Activated CD8-positive, alpha-beta memory T cell treated with anti-CD3 and anti-CD28 coated beads, Interleukin-2, amount 50 U/mL, for 24 hours (primary cell): ENCODE measurements around the gene MIPOL1.

ENCODE experiments used
- DNase-seq: peaks from one replicate; pipeline ENCODE4 v3.0.0-alpha.2; 2020; ENCODE audit errors: extremely low read depth

Gene MIPOL1

GRCh38 chr14:37399517-37399916, 201.8 kb downstream of the MIPOL1 start:
- DNase-seq = no peak

DNA sequence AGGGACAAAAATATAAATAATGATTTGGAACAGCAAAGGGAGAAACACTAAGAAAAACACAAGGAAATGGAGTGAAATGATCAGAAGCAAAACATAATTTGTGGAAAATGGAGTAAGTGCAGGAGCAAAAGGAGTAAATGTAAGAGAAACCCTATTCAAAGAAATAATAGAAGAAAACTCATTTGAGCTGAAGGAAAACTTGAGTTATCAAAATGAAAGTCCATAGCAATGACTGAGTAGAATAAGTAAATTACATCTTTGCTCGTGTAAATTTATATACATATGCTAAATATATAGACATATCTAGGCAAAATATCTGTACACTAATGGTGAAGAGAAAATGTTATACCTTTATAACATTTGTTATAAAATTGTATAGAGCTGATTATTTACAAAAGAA, 203.4 kb downstream of the MIPOL1 start:
- no peak for DNase-seq

GRCh38 chr14:37403626-37404025, 205.9 kb downstream of the MIPOL1 start:
- no peak for DNase-seq

- DNase-seq = no peak
These were observed 208.4 kb downstream of the MIPOL1 start for GRCh38 chr14:37406095-37406494.

- DNase-seq = no peak
These were observed 213.5 kb downstream of the MIPOL1 start for GRCh38 chr14:37411079-37411735.

DNA sequence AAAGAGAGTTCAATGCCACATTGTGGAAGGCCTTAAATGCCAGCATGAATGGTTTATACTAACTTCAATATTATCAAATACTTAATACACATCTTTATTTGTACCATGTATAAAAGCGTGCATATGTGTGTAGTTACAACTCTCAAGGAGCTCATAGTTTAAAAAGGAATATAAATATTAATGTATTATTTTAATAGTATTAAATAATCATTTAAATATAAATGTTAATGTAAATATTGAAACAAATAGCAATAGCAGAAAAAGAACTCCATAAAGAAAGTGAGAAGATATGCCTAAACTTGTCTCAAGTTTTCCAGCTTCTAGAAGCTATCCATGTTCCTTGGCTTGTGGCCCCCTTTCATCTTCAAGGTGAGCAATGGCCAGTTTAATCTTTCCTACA, 215.3 kb downstream of the MIPOL1 start:
- no peak for DNase-seq

GRCh38 chr14:37413504-37414003, 215.8 kb downstream of the MIPOL1 start:
- DNase-seq = no peak

- no peak for DNase-seq
These were observed 218.5 kb downstream of the MIPOL1 start for GRCh38 chr14:37416264-37416663.

GRCh38 chr14:37417151-37417550, 219.4 kb downstream of the MIPOL1 start:
- no peak for DNase-seq

GRCh38 chr14:37417833-37418232, 220.1 kb downstream of the MIPOL1 start:
- DNase-seq = no peak

DNA sequence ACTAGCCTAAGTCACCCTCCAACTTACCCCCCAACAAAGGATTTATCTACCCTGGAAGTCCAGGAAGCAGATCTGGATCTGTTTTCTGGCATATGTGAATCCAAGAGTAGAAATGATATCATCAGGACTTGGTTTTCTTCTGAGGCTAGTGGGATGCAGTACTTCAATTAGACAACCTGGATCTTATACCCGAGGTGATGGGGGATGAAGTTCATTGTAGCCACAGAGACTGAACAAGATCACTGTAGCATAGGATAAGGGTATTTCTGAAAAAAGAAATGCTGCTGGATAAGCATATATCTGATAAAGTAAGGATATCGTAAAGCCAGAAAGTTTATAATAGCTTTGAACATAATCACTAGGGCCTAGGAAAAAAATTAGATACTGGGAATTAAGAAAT, 222.9 kb downstream of the MIPOL1 start:
- DNase-seq = no peak

DNA sequence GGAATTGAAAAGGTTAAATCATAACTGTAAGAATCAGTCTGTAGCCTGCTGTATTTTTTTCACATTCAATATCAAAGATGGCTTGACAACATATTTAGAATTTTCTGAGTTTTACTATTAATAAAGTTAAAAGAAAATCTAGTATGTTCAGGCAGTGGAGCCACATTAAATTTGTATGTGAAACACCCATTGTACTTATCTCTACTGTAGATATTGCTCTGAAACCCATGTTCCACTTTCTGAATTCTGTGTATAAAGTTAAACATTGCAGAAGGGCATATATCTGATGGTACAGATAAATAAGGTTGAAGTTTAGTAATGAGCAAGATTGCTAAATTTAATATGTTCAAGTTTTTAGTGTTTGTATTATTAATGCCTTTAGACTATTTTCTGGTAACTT, 224.6 kb downstream of the MIPOL1 start:
- DNase-seq = no peak

- DNase-seq = no peak
These were observed 225.0 kb downstream of the MIPOL1 start for GRCh38 chr14:37422748-37423147.

DNA sequence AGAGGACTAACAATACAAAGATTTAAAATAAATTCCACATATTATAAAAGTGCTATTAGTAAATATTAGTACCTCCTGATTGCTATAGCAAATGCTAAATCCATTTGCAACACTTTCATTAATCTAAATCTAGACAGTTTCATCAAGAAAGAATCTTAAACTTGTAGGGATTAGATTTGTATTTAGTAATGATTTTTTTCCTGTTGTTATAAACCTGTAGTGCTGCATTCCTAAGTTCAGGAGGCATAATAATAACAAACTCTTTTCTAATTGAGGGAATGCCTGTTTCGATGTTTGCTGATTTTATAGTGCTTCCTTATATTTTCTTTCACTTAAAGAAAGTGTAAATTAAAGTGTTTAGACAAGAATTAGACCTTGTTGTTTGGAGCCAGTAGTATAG, 231.2 kb downstream of the MIPOL1 start:
- DNase-seq = no peak

GRCh38 chr14:37429618-37430017, 231.9 kb downstream of the MIPOL1 start:
- DNase-seq = no peak

DNA sequence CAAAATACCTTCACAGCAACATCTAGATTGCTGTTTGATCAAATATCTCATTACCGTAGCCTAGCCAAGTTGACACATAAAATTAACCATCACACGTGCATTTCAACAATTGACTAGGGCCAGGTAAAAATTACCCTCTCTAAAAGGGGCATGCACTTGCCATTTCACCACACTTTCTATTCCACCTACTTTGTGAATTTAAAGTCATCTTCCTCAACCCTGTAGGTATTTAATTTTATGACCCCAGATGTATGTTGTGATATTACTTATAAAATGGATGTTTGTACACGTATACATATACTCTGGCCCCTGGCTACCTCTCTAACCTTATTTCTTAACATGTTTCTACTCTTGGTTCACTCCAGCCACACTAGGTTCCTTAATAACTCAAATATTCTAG, 237.1 kb downstream of the MIPOL1 start:
- DNase-seq = no peak

DNA sequence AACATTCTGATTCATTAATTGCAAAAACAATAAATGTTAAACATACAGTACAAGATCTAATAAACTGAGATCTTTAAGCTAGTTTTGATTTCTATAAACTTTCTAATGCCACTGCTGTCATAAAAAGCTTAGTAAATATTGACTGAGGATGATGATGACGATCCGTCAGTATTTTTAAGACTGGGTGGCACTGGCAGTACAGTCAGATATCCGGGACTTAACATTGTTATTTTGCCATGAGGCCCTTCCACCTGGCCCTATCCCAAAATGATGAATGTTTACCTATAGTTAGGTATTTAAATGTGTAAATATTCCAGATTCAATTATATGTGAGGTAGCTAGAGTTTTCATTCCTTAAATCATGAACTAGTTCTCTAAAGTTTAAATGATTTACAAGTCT, 238.8 kb downstream of the MIPOL1 start:
- no peak for DNase-seq

DNA sequence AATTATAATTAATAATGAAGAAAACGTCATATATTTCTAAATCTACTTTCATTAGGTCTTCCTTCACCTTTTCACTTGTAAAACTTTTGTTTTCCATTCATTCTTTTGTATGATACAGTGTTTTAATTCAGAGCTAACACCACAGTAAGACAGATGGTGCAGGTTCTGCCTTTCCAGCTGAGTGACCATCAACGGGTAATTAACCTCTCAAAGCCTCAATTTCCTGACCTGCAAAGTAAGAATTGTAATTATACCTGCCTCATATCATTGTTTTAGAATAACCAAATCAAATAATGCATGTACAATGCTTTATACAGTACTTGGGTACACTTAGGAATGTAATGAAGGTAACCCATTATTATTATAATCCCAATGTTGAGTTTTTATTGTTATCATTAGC, 239.8 kb downstream of the MIPOL1 start:
- DNase-seq = no peak

- no peak for DNase-seq
These were observed 240.7 kb downstream of the MIPOL1 start for GRCh38 chr14:37438444-37438843.

DNA sequence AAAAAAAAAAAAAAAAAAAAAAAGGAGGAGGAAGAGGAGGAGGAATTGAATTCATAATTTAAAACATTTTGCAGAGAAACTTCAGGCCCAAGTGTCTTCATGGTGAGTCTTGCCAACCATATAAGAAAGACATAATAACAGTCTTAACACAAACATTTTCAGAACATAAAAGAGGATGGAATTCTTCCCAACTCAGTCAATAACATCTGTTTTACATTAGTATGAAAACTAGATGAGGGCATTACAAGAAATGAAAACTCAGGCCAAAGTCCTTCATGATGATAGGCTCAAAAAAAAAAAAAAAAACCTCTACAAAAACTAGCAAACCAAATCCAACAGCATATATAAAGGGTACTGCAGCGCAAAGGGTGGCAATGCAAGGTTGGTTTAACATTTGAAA, 245.7 kb downstream of the MIPOL1 start:
- DNase-seq = no peak

DNA sequence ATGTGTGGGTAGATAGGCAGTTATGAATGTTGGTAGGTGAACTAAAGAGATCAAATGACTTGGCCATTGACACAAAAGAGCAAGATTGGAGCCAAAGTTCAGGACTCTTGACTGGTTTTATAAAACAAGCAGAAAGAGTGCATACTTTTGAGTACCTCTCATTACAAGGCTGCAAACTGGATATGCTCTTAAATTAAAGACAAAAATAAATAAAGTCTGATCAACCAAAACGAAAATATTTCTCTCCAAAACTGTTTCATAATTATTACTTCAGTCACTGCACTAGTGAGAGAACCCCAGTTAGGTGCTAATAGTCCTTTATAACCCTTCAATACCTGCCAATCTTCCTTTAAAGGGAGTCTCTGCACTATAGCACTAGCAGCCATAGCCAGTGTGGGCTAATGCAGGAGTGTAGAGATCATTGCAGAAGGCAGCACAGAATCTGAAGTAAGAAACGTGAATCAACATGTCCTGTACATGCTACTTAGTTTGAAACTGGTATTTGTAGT, 250.2 kb downstream of the MIPOL1 start:
- no peak for DNase-seq

GRCh38 chr14:37452323-37452722, 254.6 kb downstream of the MIPOL1 start:
- no peak for DNase-seq

DNA sequence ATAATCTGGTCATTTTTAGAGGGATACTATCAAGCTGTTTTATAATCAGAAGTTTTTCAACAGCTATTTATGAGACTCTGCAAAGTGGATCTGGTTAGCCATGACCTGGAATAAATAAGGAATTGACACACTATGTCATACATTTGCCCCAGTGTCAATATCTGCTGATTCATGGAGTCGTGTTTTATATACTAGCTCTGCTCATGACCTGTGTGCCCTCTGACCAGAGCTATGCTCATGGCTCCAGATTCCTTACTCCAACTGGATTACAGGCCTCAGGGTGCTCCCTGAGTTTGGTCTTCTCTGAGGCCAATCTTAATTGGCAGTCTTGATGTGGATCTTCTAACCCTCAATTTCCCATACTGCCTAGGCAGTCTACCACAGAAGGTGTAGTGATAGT, 256.2 kb downstream of the MIPOL1 start:
- no peak for DNase-seq

DNA sequence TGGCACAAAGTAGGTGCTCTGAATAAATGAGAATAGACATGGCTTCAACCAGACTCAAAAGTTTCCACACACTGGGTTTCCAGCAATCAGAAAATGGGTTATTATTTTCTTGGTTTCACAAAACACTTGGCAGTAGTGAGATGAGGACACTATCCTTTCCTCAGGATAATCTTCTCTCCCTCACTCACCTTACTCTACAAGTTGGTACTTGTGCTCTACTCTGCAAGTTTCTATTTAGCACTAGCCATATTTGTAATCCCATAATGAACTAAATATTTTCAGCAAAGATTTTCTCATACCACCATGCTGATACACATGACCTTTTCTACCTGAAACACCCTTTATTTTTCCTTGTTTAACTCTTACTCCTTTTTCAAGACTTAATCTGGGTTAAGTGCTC, 259.6 kb downstream of the MIPOL1 start:
- DNase-seq = no peak
